ENCODE results near the gene WWOX.

DNA sequence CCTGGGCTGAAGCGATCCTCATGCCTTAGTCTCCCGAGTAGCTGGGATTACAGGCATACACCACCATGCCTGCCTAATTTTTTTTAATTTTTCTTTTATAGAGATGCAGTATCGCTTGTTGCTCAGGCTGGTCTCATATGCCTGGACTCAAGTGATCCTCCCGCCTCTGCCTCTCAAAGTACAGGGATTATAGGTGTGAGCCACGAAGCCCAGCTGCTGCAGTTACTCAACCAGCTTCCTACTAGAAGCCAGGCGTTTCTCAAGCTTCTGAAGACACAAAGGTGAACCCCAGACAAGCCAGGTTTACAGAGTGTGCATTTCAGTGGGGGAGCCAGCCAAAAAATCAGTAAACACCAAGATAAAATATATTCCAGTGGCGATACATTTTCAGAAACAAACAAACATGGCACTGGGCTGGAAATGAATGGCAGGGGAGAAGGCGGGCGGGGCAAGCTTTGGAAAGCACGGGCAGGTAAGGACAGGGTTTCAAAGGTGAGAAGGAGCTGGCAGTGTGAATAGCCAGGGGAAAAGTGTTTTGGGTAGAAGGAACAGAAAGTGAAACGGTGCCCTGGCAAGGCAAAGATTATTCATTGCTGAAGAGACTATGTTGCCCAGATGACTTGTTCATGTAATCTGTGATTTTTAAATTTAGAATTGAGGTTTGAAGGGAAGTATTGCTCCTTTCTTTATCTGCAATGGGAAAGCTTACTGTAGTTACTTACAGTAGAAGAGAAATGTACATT is 471.1 kb downstream of the WWOX start:
- TF ChIP-seq POLR2A (IDR thresholded peaks at IDR 0.05), result no peak
- TF ChIP-seq, protein P1, sequence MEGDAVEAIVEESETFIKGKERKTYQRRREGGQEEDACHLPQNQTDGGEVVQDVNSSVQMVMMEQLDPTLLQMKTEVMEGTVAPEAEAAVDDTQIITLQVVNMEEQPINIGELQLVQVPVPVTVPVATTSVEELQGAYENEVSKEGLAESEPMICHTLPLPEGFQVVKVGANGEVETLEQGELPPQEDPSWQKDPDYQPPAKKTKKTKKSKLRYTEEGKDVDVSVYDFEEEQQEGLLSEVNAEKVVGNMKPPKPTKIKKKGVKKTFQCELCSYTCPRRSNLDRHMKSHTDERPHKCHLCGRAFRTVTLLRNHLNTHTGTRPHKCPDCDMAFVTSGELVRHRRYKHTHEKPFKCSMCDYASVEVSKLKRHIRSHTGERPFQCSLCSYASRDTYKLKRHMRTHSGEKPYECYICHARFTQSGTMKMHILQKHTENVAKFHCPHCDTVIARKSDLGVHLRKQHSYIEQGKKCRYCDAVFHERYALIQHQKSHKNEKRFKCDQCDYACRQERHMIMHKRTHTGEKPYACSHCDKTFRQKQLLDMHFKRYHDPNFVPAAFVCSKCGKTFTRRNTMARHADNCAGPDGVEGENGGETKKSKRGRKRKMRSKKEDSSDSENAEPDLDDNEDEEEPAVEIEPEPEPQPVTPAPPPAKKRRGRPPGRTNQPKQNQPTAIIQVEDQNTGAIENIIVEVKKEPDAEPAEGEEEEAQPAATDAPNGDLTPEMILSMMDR (IDR thresholded peaks at IDR 0.05), result no peak

Measured in gastroesophageal sphincter (tissue), 3 donors.